ENCODE results near the gene FAS.

Gene FAS

GRCh38 chr10:88987840-88988239 is 2.8 kb upstream of the FAS start:
- Histone ChIP-seq H3K36me3 (ENCODE audit: control insufficient read depth in 2 of 2, insufficient read depth in 1 of 2, low read length in 2 of 2) (peaks cover 0 to 3% of the 10 kb centered on the region in 2 experiments; a peak in 1 of 3 replicates), H3K4me1 (ENCODE audit: control insufficient read depth, insufficient read depth, low read length) (peaks cover 7% of the 10 kb centered on the region), H3K27ac (ENCODE audit: extremely low read depth, low read depth, low read length) (no peak overlapping the region), H3K9me3 (ENCODE audit: control insufficient read depth, insufficient read depth, low read depth, low read length) (no peaks in the 10 kb centered on the region), H3K4me3 (ENCODE audit: low read depth, low read length) (no peak overlapping the region)
- CTCF ChIA-PET: interaction anchor here (0.8 to 7.4 kb wide), 14 partner anchors 8 to 226 kb away, joined by 3 to 137 read pairs (median 6); partner anchors contain the start of gene CH25H
- POLR2A ChIA-PET: no interaction called here
- no peak for TF ChIP-seq TRIM28 (IDR thresholded peaks at IDR 0.05; ENCODE audit: borderline replicate concordance, low read length)
- TF ChIP-seq ZNF530 (tag by site-specific recombination; IDR thresholded peaks at IDR 0.05; ENCODE audit: low read depth): no peak
- no peak for TF ChIP-seq ZNF114 (tag by site-specific recombination; IDR thresholded peaks at IDR 0.05)
- no peak for TF ChIP-seq ZNF654 (tag by site-specific recombination; IDR thresholded peaks at IDR 0.05; ENCODE audit: low read depth)
- TF ChIP-seq ZNF146 (tag by site-specific recombination; IDR thresholded peaks at IDR 0.05): no peak
- no peak for TF ChIP-seq KLF16 (tag by site-specific recombination; IDR thresholded peaks at IDR 0.05)
- no peak for TF ChIP-seq ZNF433 (tag by site-specific recombination; IDR thresholded peaks at IDR 0.05; ENCODE audit: low read depth)
- no peak for TF ChIP-seq ZNF362 (tag by site-specific recombination; IDR thresholded peaks at IDR 0.05)
- no peak for TF ChIP-seq AEBP2 (tag by site-specific recombination; IDR thresholded peaks at IDR 0.05; ENCODE audit: borderline replicate concordance)
- TF ChIP-seq ZNF558 (tag by site-specific recombination; IDR thresholded peaks at IDR 0.05): no peak
- TF ChIP-seq ZEB2 (tag by site-specific recombination; IDR thresholded peaks at IDR 0.05): no peak
- TF ChIP-seq ZSCAN18 (tag by site-specific recombination; IDR thresholded peaks at IDR 0.05): no peak
- no peak for TF ChIP-seq ZNF580 (tag by site-specific recombination; IDR thresholded peaks at IDR 0.05)
- TF ChIP-seq ZBTB6 (tag by site-specific recombination; IDR thresholded peaks at IDR 0.05): no peak

GRCh38 chr10:88989423-88989822 is 1.2 kb upstream of the FAS start:
- Histone ChIP-seq H3K36me3 (ENCODE audit: control insufficient read depth in 2 of 2, insufficient read depth in 1 of 2, low read length in 2 of 2) (peaks cover 0 to 3% of the 10 kb centered on the region in 2 experiments; a peak in 1 of 3 replicates), H3K4me3 (ENCODE audit: low read depth, low read length) (peak overlapping the region; percentile 86; the same call in 1 of the 2 replicates), H3K27ac (ENCODE audit: extremely low read depth, low read depth, low read length) (no peak overlapping the region), H3K9me3 (ENCODE audit: control insufficient read depth, insufficient read depth, low read depth, low read length) (no peaks in the 10 kb centered on the region), H3K4me1 (ENCODE audit: control insufficient read depth, insufficient read depth, low read length) (peaks cover 14% of the 10 kb centered on the region)
- ChIA-PET POLR2A (interaction anchor here (1.6 to 1.9 kb wide), 2 partner anchors 57 to 262 kb away, joined by 5 to 11 read pairs; partner anchors contain the start of gene LIPA), CTCF (interaction anchor here (0.9 to 7.4 kb wide), 9 partner anchors 13 to 424 kb away, joined by 3 to 137 read pairs (median 3); no protein-coding TSS in a partner anchor)
- TF ChIP-seq ZNF148 (tag by site-specific recombination; IDR thresholded peaks at IDR 0.05; ENCODE audit: borderline replicate concordance) (no peak), CTCF (tag by site-specific recombination; IDR thresholded peaks at IDR 0.05) (no peak), SALL2 (tag by site-specific recombination; IDR thresholded peaks at IDR 0.05; ENCODE audit: borderline replicate concordance) (no peak), ZNF561 (tag by site-specific recombination; IDR thresholded peaks at IDR 0.05; ENCODE audit: borderline replicate concordance) (no peak), ZNF157 (tag by site-specific recombination; IDR thresholded peaks at IDR 0.05) (no peak), ZNF521 (tag by site-specific recombination; IDR thresholded peaks at IDR 0.05) (no peak), ZNF529 (tag by site-specific recombination; IDR thresholded peaks at IDR 0.05; ENCODE audit: insufficient replicate concordance) (no peak), ZNF121 (tag by site-specific recombination; IDR thresholded peaks at IDR 0.05) (no peak), KLF1 (tag by site-specific recombination; IDR thresholded peaks at IDR 0.05) (no peak), ZNF423 (tag by site-specific recombination; IDR thresholded peaks at IDR 0.05) (no peak), ZBTB6 (tag by site-specific recombination; IDR thresholded peaks at IDR 0.05) (no peak)
